Fibroblast of pulmonary artery (primary cell): Measurements from ENCODE around the gene SAT2.
A peak's percentile ranks its signal among the peaks of the same experiment; 100 is the strongest.

ENCODE experiments used
- DNase-seq: peaks from one replicate; pipeline ENCODE4 v3.0.0-alpha.2; 2010; ENCODE audit warnings: low read depth
- H3K4me3 ChIP-seq: replicated peaks from 2 replicates; pipeline ENCODE4 v1.5.1; 2011; ENCODE audit warnings: low read depth, mild to moderate bottlenecking, control low read depth, low read length, moderate library complexity
- TF ChIP-seq, protein P1 (sequence below): IDR thresholded peaks from 2 replicates; pipeline ENCODE4 v1.5.1; 2011; ENCODE audit warnings: mild to moderate bottlenecking, control low read depth, low read length, inconsistent platforms; ENCODE audit errors: missing control alignments

The SAT2 gene

DNA sequence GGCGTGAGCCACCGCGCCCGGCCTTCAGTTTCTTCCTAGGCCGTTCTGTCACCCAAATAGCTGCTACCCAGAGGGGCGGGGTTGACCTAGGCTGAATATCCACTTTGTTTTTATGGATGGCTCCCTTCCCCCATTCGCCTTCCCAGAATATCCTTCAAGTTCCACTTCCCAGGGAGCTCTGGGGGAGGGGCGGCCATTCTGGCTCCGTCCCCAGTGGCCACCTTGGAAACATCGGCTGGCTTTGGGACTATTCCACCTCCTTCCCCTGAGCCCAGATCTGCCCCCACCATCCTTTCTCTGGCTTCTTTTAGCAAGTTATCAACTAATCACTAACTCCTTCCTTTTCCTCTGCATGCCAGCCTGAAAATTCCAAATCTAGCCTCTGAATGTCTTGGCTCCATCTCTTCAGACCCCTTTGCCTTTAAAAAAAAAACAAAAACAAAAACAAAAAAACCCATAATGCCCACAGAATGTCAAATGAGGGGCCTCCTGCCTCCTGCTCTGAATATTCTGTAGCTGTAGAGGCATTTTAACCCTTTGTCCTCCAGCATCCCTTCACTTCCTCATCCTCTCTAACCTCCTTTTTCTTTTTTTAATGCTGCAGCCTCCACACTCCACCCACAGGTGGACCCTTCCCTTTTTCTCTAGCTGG lies 29.5 kb upstream of the SAT2 start:
- DNase-seq = peak; percentile 18
- no peak overlapping the region for H3K4me3 ChIP-seq
- TF ChIP-seq, protein P1, sequence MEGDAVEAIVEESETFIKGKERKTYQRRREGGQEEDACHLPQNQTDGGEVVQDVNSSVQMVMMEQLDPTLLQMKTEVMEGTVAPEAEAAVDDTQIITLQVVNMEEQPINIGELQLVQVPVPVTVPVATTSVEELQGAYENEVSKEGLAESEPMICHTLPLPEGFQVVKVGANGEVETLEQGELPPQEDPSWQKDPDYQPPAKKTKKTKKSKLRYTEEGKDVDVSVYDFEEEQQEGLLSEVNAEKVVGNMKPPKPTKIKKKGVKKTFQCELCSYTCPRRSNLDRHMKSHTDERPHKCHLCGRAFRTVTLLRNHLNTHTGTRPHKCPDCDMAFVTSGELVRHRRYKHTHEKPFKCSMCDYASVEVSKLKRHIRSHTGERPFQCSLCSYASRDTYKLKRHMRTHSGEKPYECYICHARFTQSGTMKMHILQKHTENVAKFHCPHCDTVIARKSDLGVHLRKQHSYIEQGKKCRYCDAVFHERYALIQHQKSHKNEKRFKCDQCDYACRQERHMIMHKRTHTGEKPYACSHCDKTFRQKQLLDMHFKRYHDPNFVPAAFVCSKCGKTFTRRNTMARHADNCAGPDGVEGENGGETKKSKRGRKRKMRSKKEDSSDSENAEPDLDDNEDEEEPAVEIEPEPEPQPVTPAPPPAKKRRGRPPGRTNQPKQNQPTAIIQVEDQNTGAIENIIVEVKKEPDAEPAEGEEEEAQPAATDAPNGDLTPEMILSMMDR = no peak

DNA sequence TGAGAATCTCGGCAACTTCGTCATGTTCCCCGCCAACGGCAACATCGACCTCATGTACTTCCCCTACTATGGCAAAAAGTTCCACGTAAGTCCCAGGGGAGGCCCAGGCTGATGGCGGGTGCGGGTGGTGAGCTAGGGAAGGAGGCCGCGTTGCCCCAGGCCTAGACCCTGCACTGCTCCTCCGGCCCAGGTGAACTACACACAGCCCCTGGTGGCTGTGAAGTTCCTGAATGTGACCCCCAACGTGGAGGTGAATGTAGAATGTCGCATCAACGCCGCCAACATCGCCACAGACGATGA lies 27.9 kb upstream of the SAT2 start:
- TF ChIP-seq, protein P1 = no peak
- H3K4me3 ChIP-seq = no peak overlapping the region
- no peak for DNase-seq

DNA sequence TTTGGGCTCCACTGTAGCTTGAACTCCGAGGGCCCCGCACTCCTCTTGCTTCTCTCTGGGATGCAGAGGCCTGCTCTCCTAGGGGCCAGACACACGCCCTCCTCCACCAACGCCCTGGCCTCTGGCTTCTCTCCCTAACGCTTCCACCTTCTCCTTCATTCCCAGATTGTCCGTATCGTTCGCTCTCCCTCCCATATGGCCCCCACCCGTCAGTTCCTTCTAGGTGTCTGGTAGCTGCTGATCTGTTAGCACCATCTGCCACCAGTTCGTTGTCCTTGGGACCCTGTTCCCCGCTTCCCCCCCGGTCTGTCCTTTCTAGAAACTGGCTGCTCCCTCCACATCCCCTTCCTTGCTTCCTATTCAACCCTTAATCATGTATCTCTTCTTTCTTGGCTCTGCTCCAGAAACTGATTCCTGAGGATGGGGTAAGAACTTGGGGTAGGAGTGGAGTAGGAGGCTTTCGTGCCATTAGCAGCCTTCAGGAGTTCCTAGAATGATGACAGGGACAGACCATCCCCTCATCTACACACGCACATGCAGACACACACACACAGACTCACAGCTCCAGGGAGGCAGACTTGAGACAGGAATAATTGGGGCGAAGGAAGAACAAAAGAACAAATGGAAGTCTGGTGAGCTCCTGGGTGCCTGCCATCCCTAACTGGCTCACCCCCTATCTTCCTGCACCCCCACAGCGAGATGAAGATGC lies 27.4 kb upstream of the SAT2 start:
- TF ChIP-seq, protein P1 = no peak
- DNase-seq = peak; percentile 39
- H3K4me3 ChIP-seq = no peak overlapping the region

DNA sequence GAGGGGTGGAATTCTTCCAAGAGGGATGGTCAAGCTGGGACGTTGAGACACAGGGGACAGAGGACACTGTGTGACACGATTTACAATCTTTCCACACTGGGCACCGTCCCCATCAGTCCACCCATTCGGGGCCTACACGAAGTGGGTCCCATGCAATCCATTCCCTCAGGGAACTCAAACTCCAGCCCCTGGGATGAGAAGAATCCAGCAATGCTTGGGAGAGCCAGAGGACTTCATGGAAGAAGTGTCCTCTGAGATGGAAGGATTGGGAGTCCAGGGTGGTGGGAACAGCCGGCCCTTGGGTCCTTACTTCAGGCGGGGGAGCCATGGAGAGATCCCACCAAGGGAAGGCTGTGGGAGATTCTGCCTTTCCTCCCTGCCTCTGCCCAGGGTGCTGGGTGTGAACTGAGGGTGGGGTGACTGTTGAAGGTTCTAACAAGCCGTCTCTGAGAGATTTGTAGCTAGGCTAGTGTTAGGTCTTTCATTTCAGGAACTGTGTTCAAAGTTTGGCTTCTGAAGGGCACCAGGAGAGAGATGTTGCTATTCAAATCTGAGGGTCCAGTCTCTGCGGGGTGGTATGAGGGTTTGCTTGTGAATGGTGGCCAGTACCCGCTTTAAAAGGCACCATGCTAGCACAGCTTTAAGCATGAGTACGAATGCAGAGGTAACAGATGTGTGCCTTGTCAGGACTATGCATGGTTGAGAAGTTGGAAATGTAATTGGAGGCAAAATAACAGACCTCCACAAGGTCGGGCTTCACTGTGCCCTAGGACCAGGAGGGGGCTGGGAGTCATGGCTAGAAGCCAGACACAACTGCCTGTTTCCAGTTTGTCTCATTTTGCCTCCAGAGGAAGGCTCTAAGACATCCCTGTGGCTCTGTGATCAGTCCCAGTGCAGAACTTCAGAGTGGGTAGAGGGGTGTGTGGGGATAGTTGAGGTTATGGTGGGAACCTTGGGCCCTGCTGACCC lies 25.1 kb upstream of the SAT2 start:
- H3K4me3 ChIP-seq = no peak overlapping the region
- DNase-seq = no peak
- TF ChIP-seq, protein P1 = no peak

DNA sequence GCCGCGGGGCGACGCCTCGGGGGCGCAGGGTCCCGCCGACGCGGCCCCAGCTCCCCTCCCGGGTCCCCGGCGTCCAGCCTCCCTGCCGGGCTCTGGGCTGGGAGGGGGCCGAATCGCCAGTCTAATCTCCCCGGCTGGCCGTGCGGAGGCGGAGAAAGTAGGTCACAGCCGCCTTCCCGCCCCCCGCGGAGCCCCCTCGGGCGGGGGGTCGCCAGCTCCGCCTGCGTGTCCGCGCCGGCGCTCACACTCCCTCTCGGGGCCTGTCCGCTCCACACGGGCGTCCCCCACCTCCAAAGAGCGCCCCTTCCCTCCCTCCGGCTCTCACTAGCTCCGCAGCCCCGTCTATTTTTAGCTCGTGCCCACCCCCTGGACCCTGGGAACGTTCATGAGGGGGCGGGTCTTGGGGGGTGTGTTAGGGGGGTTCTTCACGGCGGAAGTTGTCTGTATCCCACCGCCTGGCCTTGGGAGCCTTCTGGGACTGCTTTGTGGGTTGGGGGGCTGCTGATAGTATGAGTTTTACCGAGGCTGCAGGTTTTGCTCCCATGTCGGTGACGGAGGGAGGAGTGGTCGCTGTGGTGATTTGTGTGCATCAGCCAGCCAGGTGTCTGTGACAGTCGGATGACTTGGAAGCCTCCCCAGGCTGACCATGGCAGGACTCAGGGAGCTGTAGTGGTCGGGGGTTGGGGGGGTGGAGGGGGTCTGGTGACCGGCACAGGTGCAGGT lies 24.2 kb upstream of the SAT2 start:
- H3K4me3 ChIP-seq = no peak overlapping the region
- TF ChIP-seq, protein P1 = no peak
- no peak for DNase-seq

DNA sequence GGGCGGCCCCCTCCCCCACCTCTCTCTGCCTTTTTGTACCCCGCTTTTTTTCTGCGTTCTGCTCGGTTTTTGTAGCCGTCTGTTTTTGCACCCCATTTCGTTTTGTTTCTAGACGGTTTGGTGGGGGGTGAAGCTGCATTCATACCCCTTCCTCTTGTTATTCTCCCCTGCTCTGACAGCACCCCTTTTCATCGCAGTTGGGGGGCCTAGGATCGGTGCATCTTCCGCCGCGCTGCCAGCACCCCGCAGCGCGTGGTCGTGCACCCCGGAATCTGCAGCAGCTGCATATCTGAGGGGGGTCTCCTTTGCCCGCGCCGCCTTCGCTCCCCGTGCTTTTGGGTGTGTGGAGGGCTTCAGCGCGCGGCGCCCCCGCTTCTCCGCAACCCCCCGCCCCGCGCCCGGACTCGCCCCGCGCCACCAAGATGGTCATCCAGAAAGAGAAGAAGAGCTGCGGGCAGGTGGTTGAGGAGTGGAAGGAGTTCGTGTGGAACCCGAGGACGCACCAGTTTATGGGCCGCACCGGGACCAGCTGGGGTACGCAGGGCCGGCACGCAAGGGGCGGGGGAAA lies 23.6 kb upstream of the SAT2 start:
- DNase-seq = no peak
- TF ChIP-seq, protein P1 = no peak
- H3K4me3 ChIP-seq = peak overlapping the region; percentile 37
